ENCODE results near the gene BCAS3.

GRCh38 chr17:61218438-61218837 lies 540.8 kb downstream of the BCAS3 start:
- TF ChIP-seq CTCF (conservative IDR thresholded peaks at IDR 0.05; ENCODE audit: low read length) (no peak), EZH2phosphoT487 (IDR thresholded peaks at IDR 0.05; ENCODE audit: borderline replicate concordance, low read depth, low read length) (no peak)
